Astrocyte (in vitro differentiated cells and primary cell): Measurements from ENCODE around the gene IFIT1B. TPM values are rescaled to one million over a fixed set of nuclear protein-coding genes. Genes with fewer than 3 reads are reported as not detected.

Experiments used
- DNase-seq: peaks from one replicate; pipeline ENCODE4 v3.0.0-alpha.2; 2010; ENCODE audit warnings: low read depth
- FAIRE-seq: peaks from 2 replicates; lab custom pipeline; 2011; peaks lifted over from hg19 to GRCh38; lab: Jason Lieb, UNC
- H2AFZ ChIP-seq: 2 replicates; pipeline ENCODE4 v1.6.0; 2012; ENCODE audit warnings: low read depth, low read length, inconsistent platforms
- H3K27ac ChIP-seq: 2 replicates; pipeline ENCODE4 v1.5.1; 2011; ENCODE audit warnings: low read depth, low read length, inconsistent platforms
- H3K27me3 ChIP-seq: 2 replicates; pipeline ENCODE4 v1.6.0; 2011; ENCODE audit warnings: low read length, inconsistent platforms; ENCODE audit not compliant: insufficient read depth
- H3K36me3 ChIP-seq: 2 replicates; pipeline ENCODE4 v1.5.1; 2011; ENCODE audit warnings: low read length, inconsistent platforms; ENCODE audit not compliant: insufficient read depth
- H3K4me1 ChIP-seq: 2 replicates; pipeline ENCODE4 v1.5.1; 2011; ENCODE audit warnings: low read length, inconsistent platforms; ENCODE audit not compliant: insufficient read depth
- H3K4me2 ChIP-seq: 2 replicates; pipeline ENCODE4 v1.6.0; 2012; ENCODE audit warnings: low read length, inconsistent platforms
- H3K4me3 ChIP-seq: 2 replicates; pipeline ENCODE4 v1.5.1; 2011; ENCODE audit warnings: low read depth, mild to moderate bottlenecking, low read length, inconsistent platforms; ENCODE audit not compliant: insufficient read depth
- H3K79me2 ChIP-seq: 2 replicates; pipeline ENCODE4 v1.6.0; 2012; ENCODE audit warnings: mild to moderate bottlenecking, low read length, inconsistent platforms; ENCODE audit not compliant: insufficient read depth
- H3K9ac ChIP-seq: 2 replicates; pipeline ENCODE4 v1.6.0; 2012; ENCODE audit warnings: mild to moderate bottlenecking, low read length, inconsistent platforms
- H3K9me3 ChIP-seq: 2 replicates; pipeline ENCODE4 v1.5.1; 2012; ENCODE audit warnings: low read depth, mild to moderate bottlenecking, low read length, inconsistent platforms; ENCODE audit not compliant: insufficient read depth
- H4K20me1 ChIP-seq: 2 replicates; pipeline ENCODE4 v1.6.0; 2012; ENCODE audit warnings: low read length, inconsistent platforms; ENCODE audit not compliant: insufficient read depth
- H3K27ac Mint-ChIP-seq: one replicate; pipeline ENCODE4 v1.8.0; 2021; ENCODE audit warnings: mild to moderate bottlenecking, mixed read lengths; ENCODE audit not compliant: unreplicated experiment
- H3K27me3 Mint-ChIP-seq: one replicate; pipeline ENCODE4 v1.8.0; 2021; ENCODE audit warnings: low read depth, mixed read lengths; ENCODE audit not compliant: unreplicated experiment
- H3K36me3 Mint-ChIP-seq: one replicate; pipeline ENCODE4 v1.8.0; 2021; ENCODE audit warnings: low read depth, mixed read lengths; ENCODE audit not compliant: unreplicated experiment
- H3K4me1 Mint-ChIP-seq: one replicate; pipeline ENCODE4 v1.8.0; 2021; ENCODE audit warnings: low read depth, mixed read lengths; ENCODE audit not compliant: unreplicated experiment
- H3K4me3 Mint-ChIP-seq: one replicate; pipeline ENCODE4 v1.8.0; 2021; ENCODE audit warnings: mild to moderate bottlenecking, moderate library complexity, mixed read lengths; ENCODE audit not compliant: unreplicated experiment
- H3K9me3 Mint-ChIP-seq: one replicate; pipeline ENCODE4 v1.8.0; 2021; ENCODE audit warnings: mild to moderate bottlenecking, mixed read lengths; ENCODE audit not compliant: unreplicated experiment
- EZH2 ChIP-seq: IDR thresholded peaks from 2 replicates; pipeline ENCODE4 v1.6.1; 2012; ENCODE audit warnings: mild to moderate bottlenecking, low read length, inconsistent platforms; ENCODE audit not compliant: insufficient read depth
- total RNA-seq: library from RNA; stranded (reverse); gene quantifications from 2 replicates; pipeline ENCODE4 v1.2.1, GENCODE V29; 2021
- TF ChIP-seq, protein P1 (sequence below): IDR thresholded peaks from 2 replicates; pipeline ENCODE4 v1.5.1; 2011; ENCODE audit warnings: low read depth, mild to moderate bottlenecking, inconsistent platforms, low read length, moderate library complexity; ENCODE audit not compliant: insufficient read depth

IFIT1B gene
- total RNA-seq, 1 donor from 2014 or later, result not detected

DNA sequence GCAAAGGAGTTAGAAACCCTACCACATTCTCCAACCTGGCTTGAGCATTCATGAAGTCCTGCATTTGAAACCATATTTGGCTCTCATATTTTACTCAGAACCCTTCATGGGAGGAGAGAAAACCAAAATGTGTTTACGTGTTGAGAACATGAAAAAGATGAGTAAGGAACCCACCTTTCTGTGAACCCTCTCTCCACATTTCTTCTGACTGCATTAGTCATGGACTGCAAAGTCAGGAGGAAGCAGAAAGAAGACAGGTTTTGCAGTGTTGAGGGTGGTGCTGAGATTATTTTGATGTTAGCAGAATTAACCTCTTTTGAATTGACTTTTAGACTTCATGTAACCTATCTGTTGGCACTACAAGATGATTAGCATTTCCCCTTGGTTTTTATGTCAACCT is 4.9 kb downstream of the IFIT1B start:
- FAIRE-seq (no peak), DNase-seq (peak; percentile 10)
- H3K9me3 Mint-ChIP-seq, result no peaks in the 10 kb centered on the region
- H3K27me3 ChIP-seq, result no peaks in the 10 kb centered on the region
- H2AFZ ChIP-seq, result no peak overlapping the region
- H3K4me3 Mint-ChIP-seq, result no peak overlapping the region
- H4K20me1 ChIP-seq, result no peaks in the 10 kb centered on the region
- H3K4me1 Mint-ChIP-seq, result peaks cover 8% of the 10 kb centered on the region
- no peak overlapping the region for H3K27ac ChIP-seq
- no peaks in the 10 kb centered on the region for H3K79me2 ChIP-seq
- TF ChIP-seq, protein P1, sequence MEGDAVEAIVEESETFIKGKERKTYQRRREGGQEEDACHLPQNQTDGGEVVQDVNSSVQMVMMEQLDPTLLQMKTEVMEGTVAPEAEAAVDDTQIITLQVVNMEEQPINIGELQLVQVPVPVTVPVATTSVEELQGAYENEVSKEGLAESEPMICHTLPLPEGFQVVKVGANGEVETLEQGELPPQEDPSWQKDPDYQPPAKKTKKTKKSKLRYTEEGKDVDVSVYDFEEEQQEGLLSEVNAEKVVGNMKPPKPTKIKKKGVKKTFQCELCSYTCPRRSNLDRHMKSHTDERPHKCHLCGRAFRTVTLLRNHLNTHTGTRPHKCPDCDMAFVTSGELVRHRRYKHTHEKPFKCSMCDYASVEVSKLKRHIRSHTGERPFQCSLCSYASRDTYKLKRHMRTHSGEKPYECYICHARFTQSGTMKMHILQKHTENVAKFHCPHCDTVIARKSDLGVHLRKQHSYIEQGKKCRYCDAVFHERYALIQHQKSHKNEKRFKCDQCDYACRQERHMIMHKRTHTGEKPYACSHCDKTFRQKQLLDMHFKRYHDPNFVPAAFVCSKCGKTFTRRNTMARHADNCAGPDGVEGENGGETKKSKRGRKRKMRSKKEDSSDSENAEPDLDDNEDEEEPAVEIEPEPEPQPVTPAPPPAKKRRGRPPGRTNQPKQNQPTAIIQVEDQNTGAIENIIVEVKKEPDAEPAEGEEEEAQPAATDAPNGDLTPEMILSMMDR, result no peak
- no peak for TF ChIP-seq EZH2
- no peak overlapping the region for H3K27ac Mint-ChIP-seq
- H3K4me2 ChIP-seq, result no peak overlapping the region
- no peaks in the 10 kb centered on the region for H3K36me3 ChIP-seq
- H3K4me3 ChIP-seq, result no peak overlapping the region
- no peaks in the 10 kb centered on the region for H3K27me3 Mint-ChIP-seq
- H3K36me3 Mint-ChIP-seq, result no peaks in the 10 kb centered on the region
- H3K9ac ChIP-seq, result no peak overlapping the region
- H3K9me3 ChIP-seq, result no peaks in the 10 kb centered on the region
- H3K4me1 ChIP-seq, result no peaks in the 10 kb centered on the region

DNA sequence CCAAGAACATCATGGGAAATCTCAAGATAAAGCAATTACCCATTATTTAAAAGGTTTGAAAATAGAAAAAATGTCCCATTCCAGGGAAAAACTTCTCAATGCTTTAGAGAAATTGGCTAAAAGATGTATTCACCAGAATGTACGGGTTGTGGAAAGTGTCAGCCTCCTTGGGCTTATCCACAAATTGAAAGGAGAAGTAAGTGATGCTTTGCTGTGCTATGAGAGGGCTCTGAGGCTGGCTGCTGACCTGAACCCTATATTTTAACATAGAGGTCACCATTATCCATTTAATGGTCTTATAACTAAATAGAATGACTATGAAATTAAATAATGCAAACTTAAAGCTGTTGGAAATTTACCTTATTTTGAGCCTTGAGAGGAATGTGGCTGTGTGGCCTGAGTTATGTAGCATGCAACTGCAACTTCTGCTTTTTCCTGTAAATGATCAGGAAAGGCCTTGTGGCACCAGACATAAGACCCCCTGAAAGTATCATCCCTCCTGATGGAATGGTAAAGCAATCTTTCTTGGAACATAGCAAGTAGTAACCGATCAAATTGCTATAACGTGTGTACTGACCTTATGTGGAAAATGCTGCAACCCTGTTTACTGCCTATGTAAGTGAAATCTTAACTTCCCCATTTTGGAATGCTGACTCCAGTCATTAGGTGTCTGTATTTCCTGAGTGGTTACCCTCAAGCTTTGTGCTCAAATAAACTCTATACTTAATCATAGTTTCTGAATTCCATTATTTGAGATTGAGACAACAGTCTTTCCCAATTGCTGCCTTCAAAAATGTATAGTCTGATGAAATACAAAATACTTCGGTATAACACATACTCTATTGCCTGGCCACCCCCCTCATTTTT is 6.9 kb downstream of the IFIT1B start:
- DNase-seq (no peak), FAIRE-seq (no peak)
- Histone ChIP-seq H3K27me3 (no peaks in the 10 kb centered on the region), H3K79me2 (no peaks in the 10 kb centered on the region), H3K9me3 (no peaks in the 10 kb centered on the region), H2AFZ (no peak overlapping the region), H4K20me1 (no peaks in the 10 kb centered on the region), H3K4me1 (no peaks in the 10 kb centered on the region), H3K9ac (no peak overlapping the region), H3K36me3 (no peaks in the 10 kb centered on the region), H3K27ac (no peak overlapping the region), H3K4me2 (no peak overlapping the region), H3K4me3 (no peak overlapping the region)
- no peak for TF ChIP-seq EZH2
- TF ChIP-seq, protein P1, result no peak
- Mint-ChIP-seq H3K27me3 (no peaks in the 10 kb centered on the region), H3K4me3 (no peak overlapping the region), H3K9me3 (no peaks in the 10 kb centered on the region), H3K4me1 (peaks cover 8% of the 10 kb centered on the region), H3K36me3 (no peaks in the 10 kb centered on the region), H3K27ac (no peak overlapping the region)

DNA sequence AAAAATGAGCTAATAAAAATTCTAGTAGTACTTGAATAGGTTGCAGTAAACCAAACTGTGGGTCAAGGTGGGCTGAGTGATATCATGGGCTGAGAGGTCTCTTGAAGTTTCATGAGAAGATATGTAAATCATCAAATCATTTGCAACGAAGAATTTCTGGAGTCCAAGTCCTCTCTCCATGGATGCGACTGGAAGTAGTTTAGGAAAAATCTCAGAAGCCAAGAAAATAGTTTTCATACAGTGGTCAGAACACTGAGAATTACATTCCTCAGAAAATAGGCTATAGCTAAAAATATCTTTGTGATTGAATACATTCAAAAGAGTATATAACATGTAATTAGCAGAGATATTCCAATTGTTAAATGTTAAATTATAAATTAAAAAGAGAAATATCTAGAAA is 10.9 kb downstream of the IFIT1B start:
- FAIRE-seq, result no peak
- no peak overlapping the region for H3K4me3 ChIP-seq
- no peaks in the 10 kb centered on the region for H3K9me3 ChIP-seq
- TF ChIP-seq, protein P1, result no peak
- TF ChIP-seq EZH2, result no peak
- H3K9me3 Mint-ChIP-seq, result no peaks in the 10 kb centered on the region
- H3K4me1 ChIP-seq, result peaks cover 11% of the 10 kb centered on the region
- H3K27me3 ChIP-seq, result no peaks in the 10 kb centered on the region
- DNase-seq, result no peak
- peaks cover 4% of the 10 kb centered on the region for H3K36me3 Mint-ChIP-seq
- H3K4me2 ChIP-seq, result no peak overlapping the region
- no peaks in the 10 kb centered on the region for H3K36me3 ChIP-seq
- no peak overlapping the region for H3K4me3 Mint-ChIP-seq
- no peak overlapping the region for H2AFZ ChIP-seq
- no peak overlapping the region for H3K27ac Mint-ChIP-seq
- no peaks in the 10 kb centered on the region for H3K79me2 ChIP-seq
- H3K9ac ChIP-seq, result no peak overlapping the region
- no peaks in the 10 kb centered on the region for H4K20me1 ChIP-seq
- H3K27ac ChIP-seq, result no peak overlapping the region
- H3K4me1 Mint-ChIP-seq, result peaks cover 16% of the 10 kb centered on the region
- H3K27me3 Mint-ChIP-seq, result no peaks in the 10 kb centered on the region
